ENCODE data around the gene PRR35.

PRR35 gene

DNA sequence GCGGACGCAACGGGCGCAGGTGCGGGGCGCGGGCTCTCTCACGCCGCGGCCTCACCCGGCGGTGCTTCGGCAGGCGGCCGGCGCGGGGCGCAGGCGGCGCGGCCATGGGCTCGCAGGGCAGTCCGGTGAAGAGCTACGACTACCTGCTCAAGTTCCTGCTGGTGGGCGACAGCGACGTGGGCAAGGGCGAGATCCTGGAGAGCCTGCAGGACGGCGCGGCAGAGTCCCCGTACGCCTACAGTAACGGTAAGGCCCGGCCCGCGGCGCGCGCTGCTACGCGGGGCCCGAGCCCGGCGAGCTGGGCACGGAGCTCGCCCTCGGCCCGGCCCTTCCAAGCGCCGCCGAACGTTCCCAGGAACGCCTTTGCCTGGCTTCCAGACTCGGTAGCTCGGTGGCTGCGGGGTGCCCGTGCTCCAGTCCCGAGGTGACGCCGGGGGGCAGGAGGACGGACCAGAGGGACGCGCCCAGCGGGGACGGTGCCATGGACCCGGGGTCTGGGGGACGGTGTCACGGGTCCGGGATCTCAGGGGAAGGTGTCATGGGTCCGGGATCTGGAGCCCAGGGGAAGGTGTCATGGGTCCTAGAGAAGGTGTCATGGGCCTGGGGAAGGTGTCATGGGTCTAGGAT is 30.1 kb downstream of the PRR35 start:
- no peak overlapping the region for H3K27ac ChIP-seq (ENCODE audit: low read depth, low read length, poor library complexity, severe bottlenecking)
- H3K36me3 ChIP-seq (ENCODE audit: insufficient read depth, low read length), result no peaks in the 10 kb centered on the region
- TF ChIP-seq EZH2 (IDR thresholded peaks at IDR 0.05; ENCODE audit: borderline replicate concordance, low read length), result no peak
- TF ChIP-seq, protein P1, sequence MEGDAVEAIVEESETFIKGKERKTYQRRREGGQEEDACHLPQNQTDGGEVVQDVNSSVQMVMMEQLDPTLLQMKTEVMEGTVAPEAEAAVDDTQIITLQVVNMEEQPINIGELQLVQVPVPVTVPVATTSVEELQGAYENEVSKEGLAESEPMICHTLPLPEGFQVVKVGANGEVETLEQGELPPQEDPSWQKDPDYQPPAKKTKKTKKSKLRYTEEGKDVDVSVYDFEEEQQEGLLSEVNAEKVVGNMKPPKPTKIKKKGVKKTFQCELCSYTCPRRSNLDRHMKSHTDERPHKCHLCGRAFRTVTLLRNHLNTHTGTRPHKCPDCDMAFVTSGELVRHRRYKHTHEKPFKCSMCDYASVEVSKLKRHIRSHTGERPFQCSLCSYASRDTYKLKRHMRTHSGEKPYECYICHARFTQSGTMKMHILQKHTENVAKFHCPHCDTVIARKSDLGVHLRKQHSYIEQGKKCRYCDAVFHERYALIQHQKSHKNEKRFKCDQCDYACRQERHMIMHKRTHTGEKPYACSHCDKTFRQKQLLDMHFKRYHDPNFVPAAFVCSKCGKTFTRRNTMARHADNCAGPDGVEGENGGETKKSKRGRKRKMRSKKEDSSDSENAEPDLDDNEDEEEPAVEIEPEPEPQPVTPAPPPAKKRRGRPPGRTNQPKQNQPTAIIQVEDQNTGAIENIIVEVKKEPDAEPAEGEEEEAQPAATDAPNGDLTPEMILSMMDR (IDR thresholded peaks at IDR 0.05; ENCODE audit: low read length), result no peak
- H3K4me1 ChIP-seq (ENCODE audit: insufficient read depth, low read length, severe bottlenecking), result peaks cover 37% of the 10 kb centered on the region
- H3K4me3 ChIP-seq (ENCODE audit: low read depth, low read length, poor library complexity, severe bottlenecking), result peak overlapping the region; percentile 88
- H3K27me3 ChIP-seq (ENCODE audit: insufficient read depth, low read length), result no peaks in the 10 kb centered on the region
- H3K9me2 ChIP-seq (ENCODE audit: low read depth, low read length), result no peaks in the 10 kb centered on the region
- H3F3A ChIP-seq (ENCODE audit: insufficient read depth, low read length), result no peaks in the 10 kb centered on the region
- H3K4me2 ChIP-seq (ENCODE audit: low read length), result peak overlapping the region; percentile 97
- no peak overlapping the region for H2AFZ ChIP-seq (ENCODE audit: low read length)
- H4K20me1 ChIP-seq (ENCODE audit: insufficient read depth, low read length), result no peaks in the 10 kb centered on the region
- no peaks in the 10 kb centered on the region for H3K79me2 ChIP-seq (ENCODE audit: insufficient read depth, low read length)
- H3K9ac ChIP-seq (ENCODE audit: low read length), result peak overlapping the region; percentile 87
- no peaks in the 10 kb centered on the region for H3K9me3 ChIP-seq (ENCODE audit: low read length)

DNA sequence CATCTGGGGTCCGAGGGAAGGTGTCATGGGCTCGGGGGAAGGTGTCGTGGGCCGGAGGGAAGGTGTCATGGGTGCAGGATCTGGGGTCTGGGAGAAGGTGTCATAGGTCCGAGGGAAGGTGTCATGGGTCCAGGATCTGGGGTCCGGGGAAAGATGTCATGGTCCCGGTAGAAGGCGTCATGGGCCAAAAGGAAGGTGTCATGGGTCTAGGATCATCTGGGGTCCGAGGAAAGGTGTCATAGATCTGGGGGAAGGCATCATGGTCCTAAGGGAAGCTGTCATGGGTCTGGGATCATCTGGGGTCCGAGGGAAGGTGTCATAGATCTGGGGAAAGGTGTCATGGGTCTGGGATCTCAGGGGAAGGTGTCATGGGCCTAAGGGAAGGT is 30.6 kb downstream of the PRR35 start:
- H3K36me3 ChIP-seq (ENCODE audit: insufficient read depth, low read length), result no peaks in the 10 kb centered on the region
- no peaks in the 10 kb centered on the region for H3K79me2 ChIP-seq (ENCODE audit: insufficient read depth, low read length)
- H3K4me3 ChIP-seq (ENCODE audit: low read depth, low read length, poor library complexity, severe bottlenecking), result peak overlapping the region; percentile 88
- peak overlapping the region; percentile 97 for H3K4me2 ChIP-seq (ENCODE audit: low read length)
- no peak overlapping the region for H2AFZ ChIP-seq (ENCODE audit: low read length)
- no peak for TF ChIP-seq EZH2 (IDR thresholded peaks at IDR 0.05; ENCODE audit: borderline replicate concordance, low read length)
- no peaks in the 10 kb centered on the region for H4K20me1 ChIP-seq (ENCODE audit: insufficient read depth, low read length)
- H3K9me3 ChIP-seq (ENCODE audit: low read length), result no peaks in the 10 kb centered on the region
- peaks cover 37% of the 10 kb centered on the region for H3K4me1 ChIP-seq (ENCODE audit: insufficient read depth, low read length, severe bottlenecking)
- no peaks in the 10 kb centered on the region for H3K9me2 ChIP-seq (ENCODE audit: low read depth, low read length)
- H3K27ac ChIP-seq (ENCODE audit: low read depth, low read length, poor library complexity, severe bottlenecking), result no peak overlapping the region
- no peaks in the 10 kb centered on the region for H3F3A ChIP-seq (ENCODE audit: insufficient read depth, low read length)
- H3K27me3 ChIP-seq (ENCODE audit: insufficient read depth, low read length), result no peaks in the 10 kb centered on the region
- peak overlapping the region; percentile 87 for H3K9ac ChIP-seq (ENCODE audit: low read length)

DNA sequence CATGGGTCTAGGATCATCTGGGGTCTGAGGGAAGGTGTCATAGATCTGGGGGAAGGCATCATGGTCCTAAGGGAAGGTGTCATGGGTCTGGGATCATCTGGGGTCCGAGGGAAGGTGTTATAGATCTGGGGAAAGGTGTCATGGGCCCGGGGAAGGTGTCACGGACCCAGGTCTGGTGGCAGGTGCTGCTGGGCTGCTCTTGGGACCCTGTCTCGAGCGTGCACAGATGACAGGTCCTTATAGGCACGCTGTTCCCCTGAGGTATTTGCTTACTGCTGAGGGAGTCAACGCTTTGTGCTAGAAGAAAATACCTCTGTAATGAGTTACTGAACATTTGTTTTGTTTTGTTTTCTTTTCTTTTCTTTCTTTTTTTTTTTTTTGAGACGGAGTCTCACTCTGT is 31.0 kb downstream of the PRR35 start:
- no peaks in the 10 kb centered on the region for H4K20me1 ChIP-seq (ENCODE audit: insufficient read depth, low read length)
- H3K4me3 ChIP-seq (ENCODE audit: low read depth, low read length, poor library complexity, severe bottlenecking), result peak overlapping the region; percentile 88
- H3F3A ChIP-seq (ENCODE audit: insufficient read depth, low read length), result no peaks in the 10 kb centered on the region
- H3K27ac ChIP-seq (ENCODE audit: low read depth, low read length, poor library complexity, severe bottlenecking), result no peak overlapping the region
- peak overlapping the region; percentile 97 for H3K4me2 ChIP-seq (ENCODE audit: low read length)
- H3K79me2 ChIP-seq (ENCODE audit: insufficient read depth, low read length), result no peaks in the 10 kb centered on the region
- TF ChIP-seq EZH2 (IDR thresholded peaks at IDR 0.05; ENCODE audit: borderline replicate concordance, low read length), result no peak
- TF ChIP-seq, protein P1 (IDR thresholded peaks at IDR 0.05; ENCODE audit: low read length), result no peak
- no peak overlapping the region for H2AFZ ChIP-seq (ENCODE audit: low read length)
- H3K9me3 ChIP-seq (ENCODE audit: low read length), result no peaks in the 10 kb centered on the region
- H3K36me3 ChIP-seq (ENCODE audit: insufficient read depth, low read length), result no peaks in the 10 kb centered on the region
- H3K9ac ChIP-seq (ENCODE audit: low read length), result peak overlapping the region; percentile 87; the same call in 1 of the 2 replicates
- H3K4me1 ChIP-seq (ENCODE audit: insufficient read depth, low read length, severe bottlenecking), result peaks cover 37% of the 10 kb centered on the region
- no peaks in the 10 kb centered on the region for H3K9me2 ChIP-seq (ENCODE audit: low read depth, low read length)
- no peaks in the 10 kb centered on the region for H3K27me3 ChIP-seq (ENCODE audit: insufficient read depth, low read length)

Measured in OCI-LY1 (cell line).